Measurements from ENCODE around the gene POLR1A.
A peak's percentile ranks its signal among the peaks of the same experiment; 100 is the strongest.

The POLR1A gene

GRCh38 chr2:86070868-86071267 is 34.8 kb downstream of the POLR1A start:
- H3K4me2 ChIP-seq (ENCODE audit: low read depth, low read length, poor library complexity, severe bottlenecking) = no peak overlapping the region
- H3F3A ChIP-seq (ENCODE audit: low read depth) = peaks cover 12% of the 10 kb centered on the region
- H3K4me3 ChIP-seq (ENCODE audit: low read length, poor library complexity, severe bottlenecking) = no peak overlapping the region
- no peaks in the 10 kb centered on the region for H3K79me2 ChIP-seq (ENCODE audit: insufficient read depth, low read length)
- H2AFZ ChIP-seq (ENCODE audit: low read length) = no peak overlapping the region
- peaks cover 37% of the 10 kb centered on the region for H3K36me3 ChIP-seq (ENCODE audit: insufficient read depth, low read length)
- H3K9me2 ChIP-seq (replicated peaks; ENCODE audit: low read depth, low read length) = no peaks in the 10 kb centered on the region
- H3K9me3 ChIP-seq (ENCODE audit: insufficient read depth, low read depth, low read length) = no peaks in the 10 kb centered on the region
- peaks cover 56% of the 10 kb centered on the region for H3K4me1 ChIP-seq (ENCODE audit: insufficient read depth, low read length, poor library complexity, severe bottlenecking)
- TF ChIP-seq EZH2phosphoT487 (IDR thresholded peaks at IDR 0.05; ENCODE audit: borderline replicate concordance) = no peak
- TF ChIP-seq, protein P1, sequence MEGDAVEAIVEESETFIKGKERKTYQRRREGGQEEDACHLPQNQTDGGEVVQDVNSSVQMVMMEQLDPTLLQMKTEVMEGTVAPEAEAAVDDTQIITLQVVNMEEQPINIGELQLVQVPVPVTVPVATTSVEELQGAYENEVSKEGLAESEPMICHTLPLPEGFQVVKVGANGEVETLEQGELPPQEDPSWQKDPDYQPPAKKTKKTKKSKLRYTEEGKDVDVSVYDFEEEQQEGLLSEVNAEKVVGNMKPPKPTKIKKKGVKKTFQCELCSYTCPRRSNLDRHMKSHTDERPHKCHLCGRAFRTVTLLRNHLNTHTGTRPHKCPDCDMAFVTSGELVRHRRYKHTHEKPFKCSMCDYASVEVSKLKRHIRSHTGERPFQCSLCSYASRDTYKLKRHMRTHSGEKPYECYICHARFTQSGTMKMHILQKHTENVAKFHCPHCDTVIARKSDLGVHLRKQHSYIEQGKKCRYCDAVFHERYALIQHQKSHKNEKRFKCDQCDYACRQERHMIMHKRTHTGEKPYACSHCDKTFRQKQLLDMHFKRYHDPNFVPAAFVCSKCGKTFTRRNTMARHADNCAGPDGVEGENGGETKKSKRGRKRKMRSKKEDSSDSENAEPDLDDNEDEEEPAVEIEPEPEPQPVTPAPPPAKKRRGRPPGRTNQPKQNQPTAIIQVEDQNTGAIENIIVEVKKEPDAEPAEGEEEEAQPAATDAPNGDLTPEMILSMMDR (conservative IDR thresholded peaks at IDR 0.05; ENCODE audit: low read length) = no peak
- H4K20me1 ChIP-seq (ENCODE audit: insufficient read depth, low read length, poor library complexity, severe bottlenecking) = no peaks in the 10 kb centered on the region
- no peak overlapping the region for H3K9ac ChIP-seq (ENCODE audit: low read depth, low read length, poor library complexity, severe bottlenecking)
- no peaks in the 10 kb centered on the region for H3K27me3 ChIP-seq (ENCODE audit: insufficient read depth, low read length, poor library complexity, severe bottlenecking)

DNA sequence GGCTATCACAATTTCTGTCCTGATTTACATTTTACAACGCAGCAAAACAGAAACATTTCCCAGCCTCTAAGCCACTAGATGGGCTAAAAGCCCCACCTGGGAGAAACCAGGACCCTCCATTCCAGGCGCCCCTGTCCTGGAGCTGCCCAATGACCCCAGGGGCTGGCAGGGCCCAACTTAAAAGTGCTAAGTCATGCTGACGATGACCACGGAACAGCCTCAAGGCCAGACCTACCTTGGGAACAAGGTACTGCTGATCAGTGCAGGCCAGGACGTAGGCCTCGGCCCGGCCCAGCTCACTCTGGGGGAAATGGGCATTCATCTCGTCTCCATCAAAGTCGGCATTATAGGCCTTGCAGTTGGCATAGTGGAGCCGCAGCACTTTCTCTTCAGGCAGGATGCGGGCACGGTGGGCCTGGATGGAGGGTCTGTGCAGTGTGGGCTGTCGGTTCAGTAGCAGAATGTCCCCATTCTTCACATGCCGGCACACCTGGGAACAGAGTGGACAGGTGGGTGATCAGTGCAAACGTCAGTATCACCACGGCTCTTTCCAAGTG is 35.8 kb downstream of the POLR1A start:
- Histone ChIP-seq H3K27me3 (ENCODE audit: insufficient read depth, low read length, poor library complexity, severe bottlenecking) (no peaks in the 10 kb centered on the region), H3K4me2 (ENCODE audit: low read depth, low read length, poor library complexity, severe bottlenecking) (no peak overlapping the region), H3K79me2 (ENCODE audit: insufficient read depth, low read length) (no peaks in the 10 kb centered on the region), H3K36me3 (ENCODE audit: insufficient read depth, low read length) (peaks cover 45% of the 10 kb centered on the region), H3K9me3 (ENCODE audit: insufficient read depth, low read depth, low read length) (no peaks in the 10 kb centered on the region), H3K4me3 (ENCODE audit: low read length, poor library complexity, severe bottlenecking) (no peak overlapping the region), H2AFZ (ENCODE audit: low read length) (no peak overlapping the region), H3F3A (ENCODE audit: low read depth) (peaks cover 12% of the 10 kb centered on the region), H3K9ac (ENCODE audit: low read depth, low read length, poor library complexity, severe bottlenecking) (no peak overlapping the region), H3K4me1 (ENCODE audit: insufficient read depth, low read length, poor library complexity, severe bottlenecking) (peaks cover 56% of the 10 kb centered on the region), H4K20me1 (ENCODE audit: insufficient read depth, low read length, poor library complexity, severe bottlenecking) (no peaks in the 10 kb centered on the region), H3K9me2 (replicated peaks; ENCODE audit: low read depth, low read length) (no peaks in the 10 kb centered on the region)
- TF ChIP-seq EZH2phosphoT487 (IDR thresholded peaks at IDR 0.05; ENCODE audit: borderline replicate concordance) = no peak
- TF ChIP-seq, protein P1 (conservative IDR thresholded peaks at IDR 0.05; ENCODE audit: low read length) = no peak

GRCh38 chr2:86069091-86069685 is 36.5 kb downstream of the POLR1A start:
- H3K4me1 ChIP-seq (ENCODE audit: insufficient read depth, low read length, poor library complexity, severe bottlenecking) = peaks cover 54% of the 10 kb centered on the region
- H3K9ac ChIP-seq (ENCODE audit: low read depth, low read length, poor library complexity, severe bottlenecking) = peak overlapping the region; percentile 62
- H3F3A ChIP-seq (ENCODE audit: low read depth) = peaks cover 12% of the 10 kb centered on the region
- no peak overlapping the region for H3K4me3 ChIP-seq (ENCODE audit: low read length, poor library complexity, severe bottlenecking)
- peak overlapping the region; percentile 74 for H3K4me2 ChIP-seq (ENCODE audit: low read depth, low read length, poor library complexity, severe bottlenecking)
- H3K27me3 ChIP-seq (ENCODE audit: insufficient read depth, low read length, poor library complexity, severe bottlenecking) = no peaks in the 10 kb centered on the region
- no peak for TF ChIP-seq EZH2phosphoT487 (IDR thresholded peaks at IDR 0.05; ENCODE audit: borderline replicate concordance)
- TF ChIP-seq, protein P1 (conservative IDR thresholded peaks at IDR 0.05; ENCODE audit: low read length) = no peak
- peaks cover 48% of the 10 kb centered on the region for H3K36me3 ChIP-seq (ENCODE audit: insufficient read depth, low read length)
- H3K9me2 ChIP-seq (replicated peaks; ENCODE audit: low read depth, low read length) = no peaks in the 10 kb centered on the region
- no peaks in the 10 kb centered on the region for H3K79me2 ChIP-seq (ENCODE audit: insufficient read depth, low read length)
- H3K9me3 ChIP-seq (ENCODE audit: insufficient read depth, low read depth, low read length) = no peaks in the 10 kb centered on the region
- H4K20me1 ChIP-seq (ENCODE audit: insufficient read depth, low read length, poor library complexity, severe bottlenecking) = no peaks in the 10 kb centered on the region
- no peak overlapping the region for H2AFZ ChIP-seq (ENCODE audit: low read length)

All from Loucy (cell line).